IPS DF 4.7 (cell line): ENCODE measurements around the gene PLD1.

Experiments
- DNase-seq: peaks from one replicate; pipeline ENCODE4 v3.0.0-alpha.2; 2013; ENCODE audit warnings: low spot score; ENCODE audit errors: extremely low read depth

Gene PLD1

DNA sequence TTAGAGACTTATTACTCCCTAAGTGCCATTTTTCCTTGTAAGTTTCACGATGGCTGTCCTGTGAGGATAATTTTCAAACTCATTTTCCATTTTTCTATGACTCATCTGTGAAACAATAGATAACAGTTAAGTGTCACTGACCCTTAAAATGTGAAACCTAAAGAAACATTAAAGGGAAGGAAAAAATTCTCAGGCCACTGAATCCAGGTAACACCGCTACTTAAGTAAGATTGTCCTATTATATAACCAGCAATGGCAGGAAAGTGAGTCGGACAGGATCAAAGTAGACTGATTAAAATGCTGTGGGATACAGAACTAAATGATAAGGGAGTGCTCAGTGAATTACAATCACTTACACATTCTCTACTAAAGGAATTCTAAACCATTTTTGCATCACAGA, 12.4 kb downstream of the PLD1 start:
- DNase-seq, result no peak

DNA sequence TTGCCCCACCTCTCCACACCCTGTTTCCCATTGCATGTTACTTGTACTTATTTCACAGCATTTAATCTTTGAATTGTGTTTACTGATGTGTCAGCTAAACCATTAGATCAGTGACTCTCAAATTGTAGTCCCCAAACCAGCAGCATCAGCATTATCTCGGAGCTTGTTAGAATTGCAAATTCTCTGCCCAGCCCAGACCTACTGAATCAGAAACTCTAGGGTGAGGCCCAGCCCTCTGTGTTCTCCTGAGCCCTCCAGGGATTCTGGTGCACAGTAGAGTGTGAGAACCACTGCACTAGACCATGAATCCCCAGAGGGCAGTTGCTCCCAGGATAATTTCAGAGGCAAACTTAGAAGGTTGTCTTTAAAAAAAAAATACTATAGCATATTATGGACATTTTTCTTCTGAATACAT, 13.0 kb downstream of the PLD1 start:
- no peak for DNase-seq

DNA sequence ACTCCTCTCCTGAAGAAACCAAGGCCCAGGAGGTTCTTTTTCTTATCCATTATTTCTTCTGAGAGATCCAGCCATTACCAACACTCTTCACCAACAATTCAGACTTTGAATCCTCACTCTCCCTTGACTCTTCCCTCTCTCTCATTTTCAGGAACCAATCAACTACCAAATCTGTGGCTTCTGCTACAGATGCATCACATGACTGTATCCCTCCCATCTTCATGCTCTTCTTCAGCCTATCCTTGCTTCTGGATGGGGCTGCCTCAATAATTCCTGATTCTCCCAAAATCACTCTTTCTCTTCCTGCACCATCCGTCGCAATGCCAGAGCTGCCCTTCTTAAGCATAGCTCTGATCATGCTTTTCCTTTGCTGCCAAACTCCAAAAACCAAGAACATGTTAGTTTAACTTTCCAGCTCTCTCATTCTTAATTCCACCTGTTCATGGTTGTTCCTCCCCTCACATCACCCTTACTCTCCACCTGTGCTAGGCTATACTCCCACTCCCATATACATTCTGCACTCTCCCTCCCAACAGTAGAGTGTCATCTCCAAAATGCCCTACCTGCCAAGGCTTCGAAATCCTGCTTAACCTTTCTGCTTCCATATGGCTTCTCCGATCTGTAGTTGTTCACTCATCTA, 13.5 kb downstream of the PLD1 start:
- no peak for DNase-seq

DNA sequence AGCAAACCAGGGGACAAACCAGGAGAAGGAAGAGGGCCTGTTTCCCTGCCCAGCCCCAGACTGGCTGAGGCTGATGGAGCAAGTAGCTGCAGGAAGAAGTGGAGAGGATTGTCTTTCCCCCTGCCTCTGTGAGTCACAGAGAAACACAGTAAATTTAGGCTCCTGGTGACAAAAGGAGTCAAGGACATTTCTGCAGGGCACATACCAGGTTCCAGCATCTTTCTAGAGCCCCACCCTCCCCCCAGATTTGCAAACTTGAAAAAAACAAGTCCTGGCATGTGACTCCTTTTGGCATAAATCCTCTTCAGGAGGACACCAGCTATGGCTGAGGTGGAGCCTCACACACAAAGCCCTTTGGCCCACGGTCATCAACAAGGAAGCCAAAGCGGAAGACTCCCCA, 17.8 kb downstream of the PLD1 start:
- DNase-seq, result no peak

DNA sequence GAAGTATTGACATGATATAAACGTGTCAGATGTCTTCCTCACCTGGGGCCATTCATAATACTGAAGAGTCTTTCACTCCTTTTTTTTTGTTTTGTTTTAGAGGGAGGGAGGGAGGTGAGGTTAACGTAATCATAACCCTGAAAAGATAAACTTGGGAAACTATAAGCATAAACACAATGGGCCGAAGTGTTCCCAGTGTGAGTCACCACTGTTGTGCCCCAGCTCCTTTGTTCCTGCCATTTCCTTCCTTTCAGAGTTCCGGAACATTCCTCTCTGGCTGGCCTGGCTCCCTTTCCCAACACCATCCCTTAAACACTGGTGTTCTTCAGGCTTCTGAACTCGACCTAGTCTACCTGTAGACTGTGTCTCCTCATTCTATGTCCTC, 18.6 kb downstream of the PLD1 start:
- DNase-seq, result no peak

DNA sequence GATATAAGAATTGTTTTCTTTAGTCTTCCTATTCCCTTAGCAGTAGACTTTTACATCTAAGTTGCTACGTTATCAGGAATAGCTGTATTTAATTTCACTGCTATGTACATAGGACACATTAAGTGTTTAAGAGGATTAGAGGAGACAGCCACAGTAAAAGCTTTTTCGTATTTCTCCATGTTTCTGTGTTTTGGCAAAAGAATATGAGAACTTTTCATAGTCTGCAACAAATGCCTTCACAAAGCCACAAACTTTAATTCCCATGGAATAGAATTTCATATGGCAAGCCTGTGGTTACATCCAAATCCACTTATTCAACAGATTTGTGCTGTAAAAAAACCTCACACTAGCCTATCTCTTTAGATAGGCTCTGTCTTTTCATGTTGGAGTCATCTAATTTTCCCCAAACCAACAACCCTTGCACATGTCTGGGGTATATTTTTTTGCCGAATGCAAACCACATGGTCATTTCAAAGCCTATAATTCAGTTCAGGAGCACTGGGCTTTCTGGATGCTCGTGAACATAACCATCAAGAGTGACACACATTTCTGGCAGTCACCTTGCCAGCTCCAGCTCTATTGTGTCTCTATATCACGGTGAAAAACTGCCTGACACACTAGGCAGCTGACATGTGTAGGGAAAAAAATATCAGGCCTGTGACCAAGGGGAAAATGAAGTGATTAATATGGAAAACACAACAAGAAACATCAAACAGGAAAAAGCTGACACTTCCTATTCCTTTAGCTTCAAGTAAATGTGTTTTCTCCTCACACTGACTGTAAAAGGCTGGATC, 19.2 kb downstream of the PLD1 start:
- no peak for DNase-seq

DNA sequence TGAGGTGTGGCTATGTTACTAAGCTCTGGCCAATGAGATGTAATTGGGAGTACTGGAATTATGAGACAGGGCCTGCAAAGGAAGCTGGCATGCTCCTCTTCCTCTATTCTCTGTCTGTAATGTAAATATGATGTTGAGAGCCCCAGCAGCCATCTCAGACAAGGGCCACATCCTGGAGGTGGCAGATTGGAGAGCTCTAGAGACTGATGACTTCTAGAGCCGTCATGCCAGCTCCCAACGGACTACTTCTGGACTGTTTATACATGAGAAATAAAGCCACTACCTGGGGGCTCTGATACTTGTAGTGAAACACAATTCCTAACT, 19.7 kb downstream of the PLD1 start:
- DNase-seq, result no peak

DNA sequence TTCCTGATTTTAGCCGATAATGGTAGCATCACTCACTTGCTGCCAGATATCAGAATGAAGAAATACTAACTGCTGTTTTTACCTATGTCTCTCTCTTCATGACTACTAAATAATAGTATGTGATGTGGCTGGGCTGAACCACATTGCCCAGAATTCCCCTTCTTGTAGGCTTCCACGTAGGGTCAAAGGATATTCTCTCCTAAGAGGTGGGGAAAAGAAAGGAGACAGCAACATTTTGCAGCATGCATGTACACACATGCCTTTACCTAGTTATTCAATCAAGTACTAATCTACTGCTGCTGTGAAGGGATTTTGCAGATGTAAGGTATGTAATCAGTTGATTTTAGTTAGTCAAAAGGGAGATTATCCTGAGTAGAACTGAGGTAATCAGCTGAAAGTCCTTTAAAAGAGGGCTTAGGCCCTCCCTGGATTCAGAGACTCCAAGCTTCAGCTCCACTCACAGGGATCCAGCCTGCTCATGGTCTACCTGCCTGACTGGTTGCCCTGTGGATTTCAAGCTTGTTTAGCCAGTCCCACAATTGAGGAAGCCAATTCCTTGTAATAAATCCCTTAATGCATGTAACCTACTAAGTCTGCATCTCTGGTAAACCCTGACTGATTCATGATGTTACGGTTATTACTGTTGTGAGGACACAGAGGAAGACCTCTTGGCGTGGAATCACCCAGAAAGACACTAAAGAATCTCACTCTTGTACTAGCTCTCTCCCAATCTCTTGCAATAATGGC, 20.4 kb downstream of the PLD1 start:
- no peak for DNase-seq

DNA sequence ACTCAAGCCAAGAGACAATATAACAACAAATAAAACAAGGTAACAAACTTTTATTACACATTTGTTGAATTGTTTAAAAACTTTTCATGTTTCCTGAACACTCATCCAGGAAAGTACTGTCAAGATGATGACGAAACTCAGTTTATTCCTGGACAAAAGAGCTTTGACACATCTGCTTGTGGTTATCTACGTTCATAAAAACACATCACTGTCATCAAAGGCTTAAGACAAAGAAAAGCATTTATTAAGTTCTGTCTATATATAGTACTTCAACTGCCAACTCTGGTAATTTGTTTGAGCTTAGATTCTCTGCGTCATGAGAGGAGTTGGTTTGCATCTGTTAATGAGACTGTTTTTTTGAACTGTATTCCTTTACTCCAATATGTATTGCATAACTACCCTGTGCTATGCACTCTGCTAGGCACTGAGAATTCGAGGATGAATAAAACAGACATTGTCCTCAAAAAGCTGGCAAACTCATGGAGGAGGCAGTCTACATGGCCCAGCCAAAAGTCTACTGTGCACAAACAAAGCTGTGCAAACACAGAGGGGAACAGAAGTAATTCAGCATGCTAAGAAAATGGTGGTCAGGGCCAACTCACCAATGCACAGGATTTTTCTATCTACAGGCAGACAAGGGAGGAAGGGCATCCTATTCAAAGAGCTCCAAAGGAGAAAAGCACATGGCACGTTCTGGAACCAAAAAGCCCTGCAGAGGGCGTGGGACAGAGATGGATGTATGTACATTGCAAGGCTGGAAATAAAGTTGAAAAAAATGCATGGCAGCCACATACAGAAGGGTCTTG, 21.5 kb downstream of the PLD1 start:
- DNase-seq, result no peak

DNA sequence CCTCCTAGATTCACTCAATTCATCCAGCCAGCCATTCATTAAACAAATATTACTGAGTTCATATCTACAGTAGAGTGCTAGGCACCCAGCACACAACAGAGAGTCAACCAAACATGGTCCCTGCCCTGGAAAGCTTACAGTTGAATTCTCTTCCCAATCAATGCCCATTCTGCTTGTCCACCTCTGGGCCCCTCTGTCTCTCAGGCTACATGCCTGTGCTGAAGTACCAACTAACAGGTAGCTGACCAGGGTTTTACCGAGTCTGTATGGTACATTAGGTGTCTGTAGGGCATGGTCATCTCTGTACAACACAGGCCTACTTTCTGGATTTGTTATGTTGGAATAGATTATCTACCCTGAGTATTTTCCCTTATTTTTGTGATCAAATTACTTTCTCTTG, 23.3 kb downstream of the PLD1 start:
- DNase-seq, result no peak

DNA sequence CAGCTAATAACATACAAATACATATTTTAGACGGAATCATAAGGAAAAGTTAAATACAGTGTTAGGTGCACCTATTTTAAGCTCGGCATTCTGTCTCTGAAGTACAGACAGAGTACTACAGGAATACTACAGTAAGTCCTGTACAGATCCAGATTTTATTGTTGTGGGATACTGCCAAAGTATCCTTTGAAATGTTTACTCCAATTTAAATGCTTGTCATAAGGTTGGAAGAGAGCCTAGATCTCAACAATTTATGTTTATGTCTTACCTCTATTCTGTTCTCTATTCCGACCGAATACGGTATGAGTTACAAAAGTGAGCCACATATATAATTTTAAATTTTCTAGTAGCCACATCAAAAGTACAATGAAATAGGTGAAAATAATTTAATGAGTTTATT, 25.3 kb downstream of the PLD1 start:
- no peak for DNase-seq

DNA sequence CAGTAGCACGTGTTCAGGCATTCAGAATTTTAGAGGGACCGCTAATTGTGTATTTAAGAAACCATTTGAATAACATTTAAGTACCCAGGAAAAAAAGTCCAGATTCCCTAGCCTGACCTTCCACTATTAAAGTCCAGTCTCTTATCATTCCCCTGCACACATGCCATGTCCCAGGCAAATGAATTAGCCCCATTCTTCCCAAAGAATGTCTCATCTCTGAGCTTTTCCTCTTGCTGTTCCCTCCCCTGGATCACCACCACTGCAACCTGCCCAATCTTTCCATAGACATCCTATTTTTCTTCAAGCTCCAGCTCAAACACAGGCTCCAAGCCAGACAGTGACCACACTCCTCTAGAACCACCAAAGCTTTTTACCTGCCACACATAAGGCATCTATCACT, 25.9 kb downstream of the PLD1 start:
- DNase-seq, result no peak

DNA sequence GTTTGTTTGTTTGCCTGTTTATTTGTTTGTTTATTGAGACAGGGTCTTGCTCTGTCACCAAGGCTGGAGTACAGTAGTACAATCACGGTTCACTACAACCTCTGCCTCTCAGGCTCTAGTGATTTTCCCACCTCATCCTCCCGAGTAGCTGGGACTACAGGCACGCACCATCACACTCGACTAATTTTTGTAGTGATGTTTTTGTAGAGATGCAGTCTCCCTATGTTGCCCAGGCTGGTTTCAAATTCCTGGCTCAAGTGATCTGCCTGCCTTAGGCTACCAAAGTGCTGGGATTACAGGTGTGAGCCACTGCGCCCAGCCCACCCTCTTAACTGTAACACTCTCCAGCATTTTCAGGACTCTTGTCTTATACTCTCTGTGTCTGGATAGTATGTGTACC, 26.7 kb downstream of the PLD1 start:
- no peak for DNase-seq

DNA sequence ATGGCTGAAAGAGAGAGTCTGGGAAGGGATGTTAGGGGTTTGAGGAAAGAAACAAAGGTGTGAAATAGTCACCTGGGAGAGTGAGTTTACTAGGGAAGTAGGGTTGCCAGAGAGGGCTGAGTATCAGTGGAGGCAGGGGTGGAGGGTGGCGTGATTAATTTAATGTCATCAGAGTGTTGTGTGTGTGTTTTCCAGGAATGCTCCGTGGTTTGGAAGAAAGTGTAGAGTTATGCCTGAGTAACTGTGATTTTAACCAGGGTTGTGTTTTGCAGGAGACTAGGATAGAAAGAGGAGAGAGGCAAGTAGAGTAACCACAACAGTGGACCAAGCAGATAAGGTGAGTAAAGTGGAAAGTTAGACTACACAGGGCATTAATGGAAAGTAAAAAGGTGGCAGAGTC, 27.2 kb downstream of the PLD1 start:
- DNase-seq, result no peak

DNA sequence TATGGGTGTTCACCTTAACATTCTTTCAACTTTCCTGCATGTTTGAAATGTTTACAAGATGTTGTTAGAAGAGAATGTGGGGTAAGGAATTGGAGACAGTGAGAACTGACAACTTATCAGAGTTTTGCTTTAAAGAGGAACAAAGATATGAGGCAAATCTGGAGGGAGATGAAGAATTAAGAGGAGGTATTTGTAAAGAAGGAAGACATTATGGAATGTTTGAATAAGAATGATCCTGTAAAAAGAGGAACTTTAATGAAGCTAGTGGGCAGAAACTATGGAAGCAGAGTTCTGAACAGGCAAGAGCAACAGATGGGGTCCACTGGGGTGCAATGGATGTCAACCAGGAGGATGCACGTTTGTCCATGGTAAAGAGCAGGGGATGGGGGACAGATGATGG, 27.7 kb downstream of the PLD1 start:
- no peak for DNase-seq

DNA sequence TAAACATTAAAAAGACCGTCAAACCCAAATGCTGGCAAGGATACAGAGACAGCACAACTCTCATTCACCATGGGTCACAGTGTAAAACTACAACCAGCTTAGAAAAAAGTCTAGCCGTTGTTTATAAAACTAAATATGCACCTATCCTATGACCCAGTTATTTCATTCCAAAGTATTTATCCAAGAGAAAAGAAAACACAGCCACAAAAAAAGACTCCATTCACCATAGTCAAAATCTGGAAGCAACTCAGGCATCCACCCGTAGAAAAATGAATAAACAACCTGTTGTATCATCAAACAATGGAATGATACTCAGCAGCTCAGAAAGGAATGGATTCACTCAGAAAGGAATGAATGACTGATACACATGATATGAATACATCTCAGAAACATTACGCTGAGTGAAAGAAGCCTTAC, 28.6 kb downstream of the PLD1 start:
- DNase-seq, result no peak

DNA sequence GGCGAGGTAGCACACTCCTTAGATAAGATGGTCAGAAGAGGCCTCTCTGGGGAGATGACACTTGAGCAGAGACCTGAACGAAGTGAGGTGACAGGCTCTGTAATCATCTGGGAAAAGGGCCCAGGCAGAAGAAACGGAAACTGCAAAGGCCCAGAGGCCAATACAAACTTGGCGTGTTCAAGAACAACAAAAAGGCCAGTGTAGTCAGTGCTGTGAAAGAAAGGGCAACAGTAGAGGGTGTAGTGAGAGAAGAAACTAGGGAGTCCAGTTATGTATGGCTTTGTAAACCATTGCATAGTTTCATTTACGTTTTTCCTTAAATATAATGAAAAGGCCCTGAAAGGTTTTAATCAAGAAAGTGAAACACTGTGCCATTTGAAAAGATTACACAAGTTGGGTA, 31.8 kb downstream of the PLD1 start:
- DNase-seq, result no peak

DNA sequence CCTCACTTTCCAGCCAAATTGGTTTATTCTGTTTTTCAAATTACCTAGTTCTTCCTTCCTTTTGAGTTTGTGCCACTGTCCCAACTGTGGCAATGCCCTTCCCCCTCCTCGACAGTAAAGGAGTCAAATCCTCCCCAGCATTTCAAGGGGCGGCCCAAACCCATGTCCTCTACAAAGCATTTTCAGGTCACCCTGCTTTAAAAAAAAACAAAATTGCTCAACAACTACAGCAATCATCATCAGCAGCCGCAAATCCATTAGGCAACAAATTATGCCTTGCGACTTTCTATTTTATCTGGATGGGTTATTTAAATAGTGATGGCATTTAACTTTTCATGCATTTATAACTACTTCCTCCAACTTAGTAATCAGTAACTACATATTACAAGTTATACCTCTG, 32.7 kb downstream of the PLD1 start:
- DNase-seq, result no peak

DNA sequence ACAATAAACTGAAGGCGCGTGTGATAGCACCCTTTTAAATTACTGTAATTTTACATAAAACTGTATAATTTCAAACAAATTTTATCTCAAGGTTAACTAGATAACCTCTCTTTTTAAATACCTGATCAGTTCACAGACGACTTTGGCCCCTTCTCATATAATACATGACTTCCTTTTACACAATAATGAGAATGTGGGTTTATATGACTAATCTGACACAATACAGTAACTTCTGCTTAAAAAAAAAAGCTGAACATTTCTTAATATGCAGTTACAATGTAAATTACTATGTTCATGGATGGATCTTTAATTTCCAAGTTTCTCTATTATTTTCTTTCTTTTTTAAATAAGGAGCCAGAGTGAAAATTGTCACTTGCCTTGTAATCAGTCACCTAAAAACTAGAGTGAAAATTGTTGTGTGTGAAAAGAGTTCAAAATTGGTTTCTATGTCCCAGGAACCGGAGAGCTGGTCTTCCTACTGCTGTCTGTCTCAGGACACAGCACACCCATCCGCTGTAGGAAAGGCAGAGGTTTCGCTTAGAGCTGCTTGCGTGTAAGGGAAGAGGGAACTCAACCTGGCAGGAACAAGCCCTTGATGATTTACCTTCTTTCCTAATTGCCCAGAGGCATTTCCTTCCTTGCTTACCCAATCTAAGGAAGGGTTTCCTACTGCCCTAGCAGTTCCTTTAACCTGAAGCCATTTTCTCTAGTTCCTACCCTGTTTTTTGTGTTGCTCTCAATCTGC, 33.3 kb downstream of the PLD1 start:
- DNase-seq, result no peak

DNA sequence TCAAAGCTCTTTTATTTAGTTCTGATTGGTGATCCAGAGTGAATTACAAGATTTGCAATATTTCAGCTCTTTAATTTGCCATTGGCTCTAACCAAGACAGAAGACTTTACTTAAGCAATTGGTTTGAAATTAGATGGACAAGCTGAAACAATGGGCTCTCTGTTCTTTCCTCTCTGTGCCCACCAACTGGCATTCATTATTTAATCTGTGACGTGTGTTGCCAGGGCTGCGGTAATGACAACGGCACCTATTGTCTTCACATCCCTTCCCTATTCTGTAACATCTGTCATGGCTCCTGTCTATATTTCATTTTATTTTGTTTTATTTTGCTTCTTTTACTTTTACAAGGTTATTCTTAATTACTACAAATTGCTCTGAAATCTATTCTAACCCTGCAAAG, 33.9 kb downstream of the PLD1 start:
- DNase-seq, result no peak

DNA sequence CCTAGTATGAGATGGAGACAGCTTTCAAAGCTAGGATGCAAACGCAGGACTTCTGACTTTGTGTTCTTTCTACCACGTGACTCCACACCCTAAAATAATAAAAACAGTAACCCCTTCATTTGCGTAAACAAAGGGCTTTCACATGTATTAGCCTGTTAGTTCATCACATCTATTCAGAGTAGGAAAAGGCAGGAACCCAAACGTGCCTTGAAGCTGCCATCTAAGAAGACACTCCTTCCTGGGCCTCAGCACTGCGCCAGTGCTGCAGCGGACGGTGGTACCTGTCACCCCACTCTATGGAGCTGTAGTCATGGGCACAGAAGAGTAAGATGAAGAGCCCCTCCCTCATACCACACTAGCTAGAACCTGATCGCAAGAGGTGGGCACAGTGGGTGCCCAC, 34.3 kb downstream of the PLD1 start:
- DNase-seq, result no peak
